ENCODE data around the gene EXOC4. TPM values are rescaled to one million over a fixed set of nuclear protein-coding genes. Genes with fewer than 3 reads are reported as not detected.

EXOC4 gene
- polyA plus RNA-seq, 3 donors: 76.4 to 81.9 (median 78.9) TPM

- no peak for DNase-seq (ENCODE audit: low read depth in 3 of 3, low spot score in 2 of 3)
These were observed 303.7 kb downstream of the EXOC4 start for GRCh38 chr7:133556553-133556952.

- DNase-seq (ENCODE audit: low read depth in 3 of 3, low spot score in 2 of 3): no peak
These were observed 308.0 kb downstream of the EXOC4 start for GRCh38 chr7:133560900-133561299.

- DNase-seq (ENCODE audit: low read depth in 3 of 3, low spot score in 2 of 3): no peak
These were observed 308.5 kb downstream of the EXOC4 start for GRCh38 chr7:133561396-133561795.

GRCh38 chr7:133562621-133563020, 309.7 kb downstream of the EXOC4 start:
- no peak for DNase-seq (ENCODE audit: low read depth in 3 of 3, low spot score in 2 of 3)

- no peak for DNase-seq (ENCODE audit: low read depth in 3 of 3, low spot score in 2 of 3)
These were observed 310.4 kb downstream of the EXOC4 start for GRCh38 chr7:133563251-133563650.

GRCh38 chr7:133564484-133564883, 311.6 kb downstream of the EXOC4 start:
- DNase-seq (ENCODE audit: low read depth in 3 of 3, low spot score in 2 of 3): no peak

- no peak for DNase-seq (ENCODE audit: low read depth in 3 of 3, low spot score in 2 of 3)
These were observed 315.7 kb downstream of the EXOC4 start for GRCh38 chr7:133568544-133568943.

GRCh38 chr7:133570321-133570720, 317.4 kb downstream of the EXOC4 start:
- no peak for DNase-seq (ENCODE audit: low read depth in 3 of 3, low spot score in 2 of 3)

- DNase-seq (ENCODE audit: low read depth in 3 of 3, low spot score in 2 of 3): no peak
These were observed 318.2 kb downstream of the EXOC4 start for GRCh38 chr7:133571076-133571475.

- DNase-seq (ENCODE audit: low read depth in 3 of 3, low spot score in 2 of 3): no peak
These were observed 319.2 kb downstream of the EXOC4 start for GRCh38 chr7:133572087-133572486.

GRCh38 chr7:133572843-133573242, 320.0 kb downstream of the EXOC4 start:
- DNase-seq (ENCODE audit: low read depth in 3 of 3, low spot score in 2 of 3): no peak

- no peak for DNase-seq (ENCODE audit: low read depth in 3 of 3, low spot score in 2 of 3)
These were observed 320.8 kb downstream of the EXOC4 start for GRCh38 chr7:133573554-133574265.

- DNase-seq (ENCODE audit: low read depth in 3 of 3, low spot score in 2 of 3): no peak
These were observed 323.0 kb downstream of the EXOC4 start for GRCh38 chr7:133575726-133576440.

- no peak for DNase-seq (ENCODE audit: low read depth in 3 of 3, low spot score in 2 of 3)
These were observed 323.8 kb downstream of the EXOC4 start for GRCh38 chr7:133576612-133577168.

- DNase-seq (ENCODE audit: low read depth in 3 of 3, low spot score in 2 of 3): no peak
These were observed 330.1 kb downstream of the EXOC4 start for GRCh38 chr7:133582766-133583523.

GRCh38 chr7:133583545-133584171, 330.8 kb downstream of the EXOC4 start:
- DNase-seq (ENCODE audit: low read depth in 3 of 3, low spot score in 2 of 3): no peak

- no peak for DNase-seq (ENCODE audit: low read depth in 3 of 3, low spot score in 2 of 3)
These were observed 332.2 kb downstream of the EXOC4 start for GRCh38 chr7:133584956-133585668.

- DNase-seq (ENCODE audit: low read depth in 3 of 3, low spot score in 2 of 3): no peak
These were observed 333.4 kb downstream of the EXOC4 start for GRCh38 chr7:133586253-133586652.

- peak in 1 of 3 donors; percentile 27 for DNase-seq (ENCODE audit: low read depth in 3 of 3, low spot score in 2 of 3)
These were observed 335.0 kb downstream of the EXOC4 start for GRCh38 chr7:133587903-133588302.

- DNase-seq (ENCODE audit: low read depth in 3 of 3, low spot score in 2 of 3): no peak
These were observed 337.9 kb downstream of the EXOC4 start for GRCh38 chr7:133590795-133591194.
